Smooth muscle cell (in vitro differentiated cells): ENCODE data around the gene NAT8L. TPM values are rescaled to one million over a fixed set of nuclear protein-coding genes. Genes with fewer than 3 reads are reported as not detected.
"Not testable (repeated sequence)": the region's sequence is repeated elsewhere in the genome, so short reads cannot be mapped to it uniquely, and the experiment has no call there.

ENCODE experiments used
- DNase-seq: peaks from one replicate; lab custom pipeline; 2025; ENCODE audit not compliant: unreplicated experiment; lab: John Stamatoyannopoulos, UW
- H2AFZ ChIP-seq: fragments of 200-600 bp; sonication (generic); 2 replicates; pipeline ENCODE4 v1.6.0; 2016; ENCODE audit warnings: antibody characterized with exemption, low read depth, mild to moderate bottlenecking
- H3F3A ChIP-seq: fragments of 200-600 bp; sonication (generic); 2 replicates; pipeline ENCODE4 v1.6.0; 2017; ENCODE audit warnings: antibody characterized with exemption, low read depth
- H3K27ac ChIP-seq: fragments of 200-600 bp; sonication (generic); 2 replicates; pipeline ENCODE4 v1.5.1; 2016; ENCODE audit warnings: low read depth, mild to moderate bottlenecking
- H3K27me3 ChIP-seq: fragments of 200-600 bp; sonication (generic); 2 replicates; pipeline ENCODE4 v1.6.1; 2016; ENCODE audit warnings: low read depth, mild to moderate bottlenecking
- H3K36me3 ChIP-seq: fragments of 200-600 bp; sonication (generic); 2 replicates; pipeline ENCODE4 v1.5.1; 2016; ENCODE audit warnings: low read depth
- H3K4me1 ChIP-seq: fragments of 200-600 bp; sonication (generic); 2 replicates; pipeline ENCODE4 v1.5.1; 2016; ENCODE audit warnings: low read depth
- H3K4me2 ChIP-seq: fragments of 200-600 bp; sonication (generic); 2 replicates; pipeline ENCODE4 v1.6.0; 2016; ENCODE audit warnings: mild to moderate bottlenecking
- H3K4me3 ChIP-seq: fragments of 200-600 bp; sonication (generic); 2 replicates; pipeline ENCODE4 v1.5.1; 2016; ENCODE audit warnings: mild to moderate bottlenecking
- H3K79me2 ChIP-seq: fragments of 200-600 bp; sonication (generic); 2 replicates; pipeline ENCODE4 v1.6.0; 2016; ENCODE audit warnings: low read depth, mild to moderate bottlenecking
- H3K9ac ChIP-seq: fragments of 200-600 bp; sonication (generic); 2 replicates; pipeline ENCODE4 v1.6.0; 2016; ENCODE audit warnings: low read depth
- H3K9me3 ChIP-seq: fragments of 200-600 bp; sonication (generic); replicated peaks from 2 replicates; pipeline ENCODE4 v1.5.1; 2016; ENCODE audit warnings: low read depth
- H4K20me1 ChIP-seq: fragments of 200-600 bp; sonication (generic); 2 replicates; pipeline ENCODE4 v1.6.0; 2016; ENCODE audit warnings: low read depth
- CTCF ChIP-seq: fragments of 200-600 bp; sonication (generic); IDR thresholded peaks from 2 replicates; pipeline ENCODE4 v1.5.1; 2017; ENCODE audit warnings: borderline replicate concordance, mild to moderate bottlenecking, antibody characterized with exemption; ENCODE audit not compliant: insufficient read depth, poor library complexity, severe bottlenecking
- WGBS: methylation state at CpG from one replicate; pipeline ENCODE4 v1.1.7; 2016; ENCODE audit warnings: low lambda C conversion rate; 5-methylcytosine and 5-hydroxymethylcytosine counted together
- polyA plus RNA-seq: library from polyadenylated mRNA; unstranded; fragments of >200 nt; fragmentation: Nextera tagmentation; extraction: Ambion mirVana; gene quantifications from 2 replicates; pipeline ENCODE4 v1.2.1, GENCODE V29; 2016
- total RNA-seq: library from RNA; depleted of rRNA; stranded (reverse); fragments of >200 nt; gene quantifications from 2 replicates; pipeline ENCODE4 v1.2.3, GENCODE V29; 2014

The NAT8L gene
- total and polyA plus RNA-seq, 2 experiments from 2014 or later, result not detected

GRCh38 chr4:2015008-2015407 is 44.1 kb upstream of the NAT8L start:
- no peaks in the 10 kb centered on the region for H3K79me2 ChIP-seq
- H4K20me1 ChIP-seq, result no peaks in the 10 kb centered on the region
- 77% methylated on average over 4 of the region's 4 CpGs for WGBS
- no peak overlapping the region for H3K27ac ChIP-seq
- no peaks in the 10 kb centered on the region for H3K27me3 ChIP-seq
- H3K4me2 ChIP-seq, result no peak overlapping the region
- no peak for DNase-seq
- TF ChIP-seq CTCF, result no peak
- no peaks in the 10 kb centered on the region for H3F3A ChIP-seq
- no peak overlapping the region for H3K4me3 ChIP-seq
- H3K4me1 ChIP-seq, result peaks cover 1% of the 10 kb centered on the region
- H2AFZ ChIP-seq, result no peak overlapping the region
- H3K9me3 ChIP-seq, result no peaks in the 10 kb centered on the region
- H3K36me3 ChIP-seq, result no peaks in the 10 kb centered on the region
- no peak overlapping the region for H3K9ac ChIP-seq

DNA sequence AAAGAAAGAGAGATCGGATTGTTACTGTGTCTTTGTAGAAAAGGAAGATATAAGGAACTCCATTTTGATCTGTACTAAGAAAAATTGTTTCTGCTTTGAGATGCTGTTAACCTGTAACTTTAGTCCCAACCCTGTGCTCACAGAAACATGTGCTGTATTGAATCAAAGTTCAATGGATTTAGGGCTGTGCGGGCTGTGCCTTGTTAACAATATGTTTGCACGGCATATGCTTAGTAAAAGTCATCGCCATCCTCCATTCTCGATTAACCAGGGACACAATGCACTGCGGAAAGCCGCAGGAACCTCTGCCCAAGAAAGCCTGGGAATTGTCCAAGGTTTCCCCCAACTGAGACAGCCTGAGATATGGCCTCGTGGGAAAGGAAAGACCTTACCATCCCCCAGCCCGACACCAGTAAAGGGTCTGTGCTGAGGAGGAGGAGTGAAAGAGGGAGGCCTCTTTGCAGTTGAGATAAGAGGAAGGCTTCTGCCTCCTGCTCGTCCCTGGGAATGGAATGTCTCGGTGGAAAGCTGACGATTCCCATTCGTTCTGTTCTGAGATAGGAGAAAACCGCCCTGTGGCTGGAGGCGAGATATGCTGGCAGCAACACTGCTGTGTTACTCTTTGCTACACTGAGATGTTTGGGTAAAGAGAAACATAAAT is 37.6 kb upstream of the NAT8L start:
- H3K9me3 ChIP-seq, H3K9ac ChIP-seq, H3K27ac ChIP-seq, H3K79me2 ChIP-seq, H4K20me1 ChIP-seq, H3K27me3 ChIP-seq, H3K36me3 ChIP-seq, H3F3A ChIP-seq, DNase-seq: not testable (repeated sequence)
- 20% methylated on average over 15 of the region's 15 CpGs for WGBS
- Histone ChIP-seq H3K4me2 (peak overlapping the region; percentile 79), H3K4me1 (peaks cover 11% of the 10 kb centered on the region), H2AFZ (peak overlapping the region; percentile 69), H3K4me3 (peak overlapping the region; percentile 44)

DNA sequence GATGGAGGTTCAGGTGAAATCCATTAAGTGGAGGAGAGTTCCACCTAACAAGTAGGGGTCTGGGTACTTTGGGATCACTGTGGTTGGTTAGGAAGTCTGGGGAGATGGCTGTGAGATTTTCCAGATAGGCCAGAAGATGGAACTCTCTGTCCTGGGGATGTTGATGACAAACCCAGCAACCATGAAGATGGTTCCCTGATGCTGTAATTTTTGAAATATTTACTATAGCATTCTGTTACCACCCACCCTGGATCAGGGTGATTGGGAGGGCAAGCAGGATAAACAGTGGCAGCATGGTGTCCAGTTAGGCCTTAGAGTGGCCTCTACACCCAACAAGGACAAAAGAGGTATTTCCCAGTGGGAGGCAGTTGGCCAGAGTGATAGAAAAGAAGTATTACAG is 34.4 kb upstream of the NAT8L start:
- no peak for DNase-seq
- no peaks in the 10 kb centered on the region for H3F3A ChIP-seq
- H3K4me3 ChIP-seq, result no peak overlapping the region
- no peaks in the 10 kb centered on the region for H3K79me2 ChIP-seq
- H3K27ac ChIP-seq, result no peak overlapping the region
- no peak for TF ChIP-seq CTCF
- H4K20me1 ChIP-seq, result no peaks in the 10 kb centered on the region
- H3K4me2 ChIP-seq, result no peak overlapping the region
- no peak overlapping the region for H3K9ac ChIP-seq
- peaks cover 14% of the 10 kb centered on the region for H3K27me3 ChIP-seq
- H3K36me3 ChIP-seq, result no peaks in the 10 kb centered on the region
- H3K9me3 ChIP-seq, result no peaks in the 10 kb centered on the region
- peaks cover 11% of the 10 kb centered on the region for H3K4me1 ChIP-seq
- H2AFZ ChIP-seq, result no peak overlapping the region

DNA sequence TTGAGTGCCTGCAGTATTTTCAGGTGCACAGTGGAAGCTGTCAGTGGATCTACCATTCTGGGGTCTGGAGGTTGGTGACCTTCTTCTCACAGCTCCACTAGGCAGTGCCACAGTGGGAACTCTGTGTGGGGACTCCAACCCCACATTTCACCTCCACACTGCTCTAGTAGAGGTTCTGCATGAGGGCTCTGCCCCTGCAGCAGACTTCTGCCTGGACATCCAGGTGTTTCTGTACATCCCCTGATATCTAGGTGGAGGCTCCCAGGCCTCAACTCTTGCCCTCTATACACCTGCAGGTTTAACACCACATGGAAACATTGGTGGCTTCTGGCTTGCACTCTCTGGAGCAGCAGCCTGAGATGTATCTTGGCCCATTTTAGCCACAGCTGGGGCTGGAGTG is 33.3 kb upstream of the NAT8L start:
- H3K79me2 ChIP-seq, result no peaks in the 10 kb centered on the region
- no peaks in the 10 kb centered on the region for H4K20me1 ChIP-seq
- H3K4me2 ChIP-seq, result no peak overlapping the region
- H3K9me3 ChIP-seq, result no peaks in the 10 kb centered on the region
- peaks cover 11% of the 10 kb centered on the region for H3K4me1 ChIP-seq
- H3F3A ChIP-seq, result no peaks in the 10 kb centered on the region
- H3K27ac ChIP-seq, result no peak overlapping the region
- H3K27me3 ChIP-seq, result peaks cover 25% of the 10 kb centered on the region
- no peak for DNase-seq
- H3K36me3 ChIP-seq, result no peaks in the 10 kb centered on the region
- no peak overlapping the region for H3K4me3 ChIP-seq
- H3K9ac ChIP-seq, result no peak overlapping the region
- TF ChIP-seq CTCF, result no peak
- no peak overlapping the region for H2AFZ ChIP-seq

GRCh38 chr4:2027120-2027519 is 32.0 kb upstream of the NAT8L start:
- H3K36me3 ChIP-seq, H3K4me3 ChIP-seq, H3K9me3 ChIP-seq, H3F3A ChIP-seq, DNase-seq, H3K27ac ChIP-seq, H3K9ac ChIP-seq, H4K20me1 ChIP-seq, H3K4me2 ChIP-seq, H3K4me1 ChIP-seq, H2AFZ ChIP-seq, H3K79me2 ChIP-seq: not testable (repeated sequence)
- H3K27me3 ChIP-seq, result peaks cover 28% of the 10 kb centered on the region
- 86% methylated on average over 4 of the region's 4 CpGs for WGBS

DNA sequence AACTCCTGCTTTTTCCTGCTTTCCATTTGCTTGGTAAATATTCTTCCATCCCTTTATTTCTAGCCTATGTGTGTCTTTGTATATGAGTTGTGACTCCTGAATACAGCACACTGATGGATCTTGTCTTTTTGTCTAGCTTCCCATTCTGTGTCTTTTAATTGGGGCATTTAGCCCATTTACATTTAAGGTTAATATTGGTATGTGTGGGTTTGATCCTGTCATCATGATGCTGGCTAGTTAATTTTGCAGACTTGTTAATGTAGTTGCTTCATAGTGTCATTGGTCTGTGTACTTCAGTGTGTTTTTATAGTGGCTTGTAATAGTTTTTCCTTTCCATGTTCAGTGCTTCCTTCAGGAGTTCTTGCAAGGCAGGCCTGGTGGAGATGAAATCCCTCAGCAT is 28.0 kb upstream of the NAT8L start:
- not testable (repeated sequence) for H3K4me3 ChIP-seq, H3K9ac ChIP-seq, H3K79me2 ChIP-seq, H3K4me2 ChIP-seq, H3F3A ChIP-seq, DNase-seq, H3K9me3 ChIP-seq, H3K4me1 ChIP-seq, H3K36me3 ChIP-seq, H3K27ac ChIP-seq, H2AFZ ChIP-seq, H4K20me1 ChIP-seq
- peaks cover 31% of the 10 kb centered on the region for H3K27me3 ChIP-seq
